Keratinocyte (primary cell): Measurements from ENCODE around the gene VEZF1.

Experiments
- CTCF ChIP-seq, 3 experiments: IDR thresholded peaks in 1 of 3; conservative IDR thresholded peaks in 1 of 3; optimal IDR thresholded peaks in 1 of 3; 2 replicates in 2 of 3; 3 replicates in 1 of 3; pipeline versions ENCODE3 to v1.5.1; 2011; ENCODE audit warnings: low read length in 3 of 3, mild to moderate bottlenecking in 3 of 3, moderate library complexity in 2 of 3, control low read depth in 1 of 3, inconsistent platforms in 1 of 3; ENCODE audit not compliant: insufficient read depth in 2 of 3; ENCODE audit errors: extremely low read depth in 1 of 3
- EZH2 ChIP-seq: IDR thresholded peaks from one replicate; pipeline ENCODE4 v1.6.1; 2012; ENCODE audit warnings: inconsistent platforms, mild to moderate bottlenecking, low read length, moderate library complexity

- no peak for TF ChIP-seq CTCF (optimal IDR thresholded peaks at IDR 0.05 in 1 of 3, IDR thresholded peaks at IDR 0.05 in 1 of 3, conservative IDR thresholded peaks at IDR 0.05 in 1 of 3; ENCODE audit: extremely low read depth in 1 of 3, insufficient read depth in 2 of 3, low read length in 3 of 3)
- TF ChIP-seq EZH2, result no peak
Measured at GRCh38 chr17:57963149-57963511, 24.9 kb downstream of the VEZF1 start.
